Body of pancreas (tissue), 4 donors: ENCODE measurements around the gene RTKN2.

ENCODE experiments used
- CTCF ChIP-seq, 7 experiments: fragments of 450-650 bp in 4 of 7; fragments of 200-600 bp in 3 of 7; sonication (generic) in 3 of 7; IDR thresholded peaks; one replicate each; pipeline ENCODE4 v1.5.1; 2016 to 2019; ENCODE audit warnings: antibody characterized with exemption in 7 of 7
- POLR2A ChIP-seq, 3 donors: fragments of 450-650 bp; IDR thresholded peaks; one replicate each; pipeline ENCODE4 v1.6.1; 2016; ENCODE audit warnings: antibody characterized with exemption in 3 of 3, mild to moderate bottlenecking in 2 of 3

GRCh38 chr10:62268027-62268398, 631 bp downstream of the RTKN2 start:
- TF ChIP-seq CTCF (IDR thresholded peaks at IDR 0.05): no peak
- TF ChIP-seq POLR2A (IDR thresholded peaks at IDR 0.05): no peak
